ENCODE data around the gene N4BP2L2. TPM values are rescaled to one million over a fixed set of nuclear protein-coding genes. Genes with fewer than 3 reads are reported as not detected.

The N4BP2L2 gene
- total RNA-seq, 2 experiments from 2014 or later: 57.5 to 76.3 TPM

DNA sequence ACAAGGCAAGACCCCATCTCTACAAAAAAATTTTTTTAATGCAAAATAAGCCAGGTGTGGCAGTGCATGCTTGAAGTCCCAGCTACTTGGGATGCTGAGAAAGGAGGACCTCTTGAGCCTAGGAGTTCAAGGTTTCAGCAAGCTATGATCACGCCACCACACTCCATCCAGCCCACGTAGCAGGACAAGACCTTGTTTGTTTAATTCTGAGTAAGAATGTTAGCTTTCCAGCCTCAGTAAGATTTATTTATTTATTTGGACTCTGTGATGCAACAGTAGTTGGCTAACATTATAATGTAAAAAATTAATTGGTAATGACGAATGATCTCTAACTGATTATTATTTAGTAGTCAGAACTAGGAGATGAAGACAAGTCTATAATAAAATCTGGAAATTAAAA, 23.3 kb downstream of the N4BP2L2 start:
- H3K4me3 ChIP-seq (ENCODE audit: low read depth, low read length, poor library complexity, severe bottlenecking): no peak overlapping the region
- intact Hi-C loops (cut with micrococcal nuclease; ENCODE audit: unreplicated experiment): no loop called here
- H2AFZ ChIP-seq (ENCODE audit: low read length): no peak overlapping the region
- H3K4me1 ChIP-seq (ENCODE audit: insufficient read depth, low read length, poor library complexity, severe bottlenecking): no peaks in the 10 kb centered on the region
- H3K9me2 ChIP-seq (ENCODE audit: insufficient read depth, low read length): no peaks in the 10 kb centered on the region
- no peak overlapping the region for H3K4me2 ChIP-seq (ENCODE audit: low read length)
- no peaks in the 10 kb centered on the region for H3K79me2 ChIP-seq (ENCODE audit: insufficient read depth, low read depth, low read length)
- no peaks in the 10 kb centered on the region for H4K20me1 ChIP-seq (ENCODE audit: insufficient read depth, low read length)
- ChIA-PET POLR2A (interaction anchor here (0.6 to 1.0 kb wide), 2 partner anchors 9 to 30 kb away, joined by 3 read pairs; no protein-coding TSS in a partner anchor), CTCF (ENCODE audit: unreplicated experiment) (no interaction called here)
- no peak for DNase-seq (ENCODE audit: low spot score)
- no peak for TF ChIP-seq EZH2phosphoT487 (IDR thresholded peaks at IDR 0.05; ENCODE audit: borderline replicate concordance, low read depth, low read length)
- TF ChIP-seq, protein P1, sequence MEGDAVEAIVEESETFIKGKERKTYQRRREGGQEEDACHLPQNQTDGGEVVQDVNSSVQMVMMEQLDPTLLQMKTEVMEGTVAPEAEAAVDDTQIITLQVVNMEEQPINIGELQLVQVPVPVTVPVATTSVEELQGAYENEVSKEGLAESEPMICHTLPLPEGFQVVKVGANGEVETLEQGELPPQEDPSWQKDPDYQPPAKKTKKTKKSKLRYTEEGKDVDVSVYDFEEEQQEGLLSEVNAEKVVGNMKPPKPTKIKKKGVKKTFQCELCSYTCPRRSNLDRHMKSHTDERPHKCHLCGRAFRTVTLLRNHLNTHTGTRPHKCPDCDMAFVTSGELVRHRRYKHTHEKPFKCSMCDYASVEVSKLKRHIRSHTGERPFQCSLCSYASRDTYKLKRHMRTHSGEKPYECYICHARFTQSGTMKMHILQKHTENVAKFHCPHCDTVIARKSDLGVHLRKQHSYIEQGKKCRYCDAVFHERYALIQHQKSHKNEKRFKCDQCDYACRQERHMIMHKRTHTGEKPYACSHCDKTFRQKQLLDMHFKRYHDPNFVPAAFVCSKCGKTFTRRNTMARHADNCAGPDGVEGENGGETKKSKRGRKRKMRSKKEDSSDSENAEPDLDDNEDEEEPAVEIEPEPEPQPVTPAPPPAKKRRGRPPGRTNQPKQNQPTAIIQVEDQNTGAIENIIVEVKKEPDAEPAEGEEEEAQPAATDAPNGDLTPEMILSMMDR (conservative IDR thresholded peaks at IDR 0.05; ENCODE audit: low read length): no peak
- H3K27ac ChIP-seq (ENCODE audit: low read depth, low read length, poor library complexity, severe bottlenecking): no peak overlapping the region
- no TSS peak for BruUV-seq (replicated peaks)
- peaks cover 21% of the 10 kb centered on the region for H3K36me3 ChIP-seq (ENCODE audit: insufficient read depth, low read length)
- H3K9me3 ChIP-seq (ENCODE audit: low read length): no peaks in the 10 kb centered on the region

DNA sequence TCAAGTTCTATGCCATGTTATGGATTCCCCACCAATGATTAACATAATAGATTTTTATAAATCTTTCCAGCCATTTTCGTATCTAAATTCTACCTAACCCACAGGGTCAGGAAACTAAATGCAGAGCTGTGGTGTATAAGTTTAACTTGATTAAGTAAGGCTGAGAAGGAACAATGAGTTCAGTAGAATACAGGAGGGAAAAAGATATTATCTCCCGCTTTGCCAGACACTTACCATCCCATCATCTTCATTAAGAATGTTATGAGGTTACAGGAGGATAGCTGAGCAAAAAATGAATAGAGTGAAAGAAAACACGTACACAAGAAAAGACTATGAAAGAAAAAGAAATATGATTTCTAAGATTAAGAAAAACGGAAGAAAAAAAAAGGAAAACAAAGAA, 27.1 kb downstream of the N4BP2L2 start:
- POLR2A ChIA-PET: interaction anchor here (1.0 kb wide), 1 partner anchor 11 kb away, joined by 3 read pairs; no protein-coding TSS in a partner anchor
- H3K4me2 ChIP-seq (ENCODE audit: low read length): no peak overlapping the region
- TF ChIP-seq EZH2phosphoT487 (IDR thresholded peaks at IDR 0.05; ENCODE audit: borderline replicate concordance, low read depth, low read length): no peak
- TF ChIP-seq, protein P1 (conservative IDR thresholded peaks at IDR 0.05; ENCODE audit: low read length): no peak
- H3K9me3 ChIP-seq (ENCODE audit: low read length): no peaks in the 10 kb centered on the region
- peaks cover 8% of the 10 kb centered on the region for H3K36me3 ChIP-seq (ENCODE audit: insufficient read depth, low read length)
- no peak overlapping the region for H2AFZ ChIP-seq (ENCODE audit: low read length)
- no peaks in the 10 kb centered on the region for H4K20me1 ChIP-seq (ENCODE audit: insufficient read depth, low read length)
- intact Hi-C loops (cut with micrococcal nuclease; ENCODE audit: unreplicated experiment): no loop called here
- BruUV-seq (replicated peaks): no TSS peak
- CTCF ChIA-PET (ENCODE audit: unreplicated experiment): no interaction called here
- no peaks in the 10 kb centered on the region for H3K4me1 ChIP-seq (ENCODE audit: insufficient read depth, low read length, poor library complexity, severe bottlenecking)
- peaks cover 3% of the 10 kb centered on the region; the same call in 1 of the 2 replicates for H3K9me2 ChIP-seq (ENCODE audit: insufficient read depth, low read length)
- no peaks in the 10 kb centered on the region for H3K79me2 ChIP-seq (ENCODE audit: insufficient read depth, low read depth, low read length)
- DNase-seq (ENCODE audit: low spot score): no peak
- no peak overlapping the region for H3K27ac ChIP-seq (ENCODE audit: low read depth, low read length, poor library complexity, severe bottlenecking)
- no peak overlapping the region for H3K4me3 ChIP-seq (ENCODE audit: low read depth, low read length, poor library complexity, severe bottlenecking)

DNA sequence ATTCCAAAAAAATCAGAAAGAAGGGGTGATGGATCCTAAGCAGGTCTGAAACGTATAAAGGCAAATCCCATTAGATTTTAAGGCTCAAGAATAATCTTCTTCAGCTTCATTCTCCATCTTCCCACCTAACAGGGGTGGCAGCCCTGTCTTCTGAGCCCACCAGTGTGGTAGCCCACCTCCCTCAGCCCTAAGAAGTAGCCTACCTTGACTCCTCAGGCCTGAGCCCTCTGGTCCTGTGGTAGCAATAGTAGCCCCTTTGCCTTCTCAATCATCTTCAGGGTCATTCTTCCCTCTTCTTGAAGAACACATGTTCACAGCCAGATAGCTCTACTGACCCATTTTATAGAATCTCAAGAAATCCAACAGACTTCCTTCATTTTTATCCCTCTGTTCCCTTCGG, 33.7 kb downstream of the N4BP2L2 start:
- Histone ChIP-seq H3K79me2 (ENCODE audit: insufficient read depth, low read depth, low read length) (no peaks in the 10 kb centered on the region), H3K9me2 (ENCODE audit: insufficient read depth, low read length) (peaks cover 3% of the 10 kb centered on the region; the same call in 1 of the 2 replicates)

More for the DNA sequence above, 33.7 kb downstream of the N4BP2L2 start:
- Histone ChIP-seq H3K4me2 (ENCODE audit: low read length) (no peak overlapping the region), H3K9me3 (ENCODE audit: low read length) (no peaks in the 10 kb centered on the region), H4K20me1 (ENCODE audit: insufficient read depth, low read length) (no peaks in the 10 kb centered on the region), H3K27ac (ENCODE audit: low read depth, low read length, poor library complexity, severe bottlenecking) (no peak overlapping the region), H3K4me3 (ENCODE audit: low read depth, low read length, poor library complexity, severe bottlenecking) (no peak overlapping the region), H2AFZ (ENCODE audit: low read length) (no peak overlapping the region), H3K36me3 (ENCODE audit: insufficient read depth, low read length) (no peaks in the 10 kb centered on the region), H3K4me1 (ENCODE audit: insufficient read depth, low read length, poor library complexity, severe bottlenecking) (no peaks in the 10 kb centered on the region)
- no peak for TF ChIP-seq EZH2phosphoT487 (IDR thresholded peaks at IDR 0.05; ENCODE audit: borderline replicate concordance, low read depth, low read length)
- TF ChIP-seq, protein P1 (conservative IDR thresholded peaks at IDR 0.05; ENCODE audit: low read length): no peak
- ChIA-PET CTCF (ENCODE audit: unreplicated experiment) (no interaction called here), POLR2A (no interaction called here)
- no TSS peak for BruUV-seq (replicated peaks)
- DNase-seq (ENCODE audit: low spot score): no peak
- intact Hi-C loops (cut with micrococcal nuclease; ENCODE audit: unreplicated experiment): no loop called here

All from OCI-LY7 (cell line).